ENCODE measurements around the gene CEBPE. TPM values are rescaled to one million over a fixed set of nuclear protein-coding genes. Genes with fewer than 3 reads are reported as not detected.
A peak's percentile ranks its signal among the peaks of the same experiment; 100 is the strongest.

CEBPE gene
- total RNA-seq, 1 donor: not detected

- no peak overlapping the region for H3K4me3 ChIP-seq (ENCODE audit: low read depth, low read length)
- TF ChIP-seq CTCF (IDR thresholded peaks at IDR 0.05; ENCODE audit: insufficient read depth, low read length): no peak
- DNase-seq (ENCODE audit: low read depth): no peak
Observed at GRCh38 chr14:23105348-23105824, 13.7 kb downstream of the CEBPE start.

DNA sequence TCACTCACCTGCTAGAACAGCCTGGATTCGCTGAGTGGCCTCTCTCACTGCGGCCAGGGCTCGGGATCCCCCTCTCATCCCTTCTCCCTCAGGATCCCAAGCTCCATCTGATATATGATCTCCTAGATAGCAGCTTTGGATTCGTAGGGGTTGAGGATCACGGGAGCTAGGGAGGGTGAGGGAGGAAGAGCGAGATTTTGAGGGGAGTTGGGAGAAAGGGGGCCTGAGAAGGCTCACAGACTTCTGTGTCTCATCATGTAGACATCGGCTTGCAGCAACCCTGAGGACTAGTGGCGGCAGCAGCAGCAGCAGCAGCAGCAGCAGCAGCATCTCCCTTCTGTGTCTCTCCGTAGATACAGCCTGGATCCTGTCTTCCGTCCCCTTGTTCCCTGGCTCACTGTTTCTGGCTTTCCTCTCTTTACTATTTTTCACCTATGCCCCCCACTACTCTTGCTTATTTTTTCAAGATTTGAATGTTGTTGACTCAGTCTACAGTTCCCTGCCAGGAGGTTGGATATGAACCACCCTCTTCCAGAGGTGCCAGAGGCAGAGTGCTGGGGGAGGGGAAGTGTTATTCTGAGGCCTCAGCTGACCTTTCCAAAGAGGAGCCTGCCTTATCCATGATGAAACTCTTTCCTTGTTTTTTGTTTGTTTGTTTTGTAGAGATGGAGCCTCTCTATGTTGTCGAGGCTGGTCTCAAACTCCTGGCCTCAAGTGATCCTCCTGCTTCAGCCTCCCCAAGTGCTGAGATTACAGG, 14.3 kb downstream of the CEBPE start, which contains the start of gene CIROP:
Gene CIROP (minus strand): TSS at position 399 of the 757 bp plus-strand sequence. CDS start 69 bp downstream, at position 330.
- DNase-seq (ENCODE audit: low read depth): peak; percentile 34
- no peak for TF ChIP-seq CTCF (IDR thresholded peaks at IDR 0.05; ENCODE audit: insufficient read depth, low read length)
- no peak within 1 kb of the TSS for H3K4me3 ChIP-seq (ENCODE audit: low read depth, low read length)

GRCh38 chr14:23104070-23104590, 14.9 kb downstream of the CEBPE start:
- no peak for TF ChIP-seq CTCF (IDR thresholded peaks at IDR 0.05; ENCODE audit: insufficient read depth, low read length)
- H3K4me3 ChIP-seq (ENCODE audit: low read depth, low read length): no peak overlapping the region
- DNase-seq (ENCODE audit: low read depth): no peak

GRCh38 chr14:23103581-23103980, 15.5 kb downstream of the CEBPE start:
- no peak for TF ChIP-seq CTCF (IDR thresholded peaks at IDR 0.05; ENCODE audit: insufficient read depth, low read length)
- H3K4me3 ChIP-seq (ENCODE audit: low read depth, low read length): no peak overlapping the region
- no peak for DNase-seq (ENCODE audit: low read depth)

GRCh38 chr14:23102801-23103200, 16.3 kb downstream of the CEBPE start:
- no peak for TF ChIP-seq CTCF (IDR thresholded peaks at IDR 0.05; ENCODE audit: insufficient read depth, low read length)
- no peak overlapping the region for H3K4me3 ChIP-seq (ENCODE audit: low read depth, low read length)
- no peak for DNase-seq (ENCODE audit: low read depth)

DNA sequence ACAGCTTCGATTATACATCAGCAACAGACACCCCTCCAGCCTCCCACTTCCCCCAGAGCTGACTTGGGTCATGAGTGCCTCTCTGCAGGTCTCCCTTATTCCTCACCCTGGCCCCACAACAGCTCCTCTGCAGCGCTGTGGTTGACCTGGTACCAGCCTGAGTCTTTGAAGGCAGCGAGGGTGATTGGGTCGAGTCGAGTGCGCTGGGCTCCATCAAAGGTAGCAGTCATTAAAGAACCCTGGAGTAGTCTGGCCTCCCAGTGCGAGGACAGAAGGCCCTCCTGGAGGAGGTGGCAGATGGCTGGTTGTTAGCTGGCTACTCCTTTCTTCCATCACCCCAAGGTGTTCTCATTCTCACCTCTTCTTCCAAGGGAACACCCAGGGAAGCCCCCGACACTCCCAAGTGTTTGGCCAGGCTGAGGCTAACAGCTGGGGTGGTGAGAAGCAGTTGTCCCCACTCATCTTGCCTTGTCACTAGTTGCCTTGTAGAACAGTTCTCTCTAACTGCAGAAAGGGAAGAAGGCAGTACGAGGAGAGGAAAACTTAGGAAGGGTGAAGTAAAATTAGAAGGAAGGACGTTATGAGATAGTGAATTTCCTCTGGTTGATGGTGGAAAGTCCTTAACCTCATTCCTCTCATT, 16.9 kb downstream of the CEBPE start:
- DNase-seq (ENCODE audit: low read depth): no peak
- TF ChIP-seq CTCF (IDR thresholded peaks at IDR 0.05; ENCODE audit: insufficient read depth, low read length): no peak
- no peak overlapping the region for H3K4me3 ChIP-seq (ENCODE audit: low read depth, low read length)
